KOPT-K1 (cell line): ENCODE measurements around the gene CCDC106.

ENCODE experiments used
- H3K27ac ChIP-seq: fragments of 200-600 bp; sonication (generic); 2 replicates; pipeline ENCODE4 v1.5.1; 2016; ENCODE audit warnings: antibody characterized with exemption, mild to moderate bottlenecking, low read depth, low read length; ENCODE audit not compliant: poor library complexity, severe bottlenecking
- H3K36me3 ChIP-seq: fragments of 200-600 bp; sonication (generic); 2 replicates; pipeline ENCODE4 v1.5.1; 2017; ENCODE audit warnings: antibody characterized with exemption, mild to moderate bottlenecking, low read length, moderate library complexity; ENCODE audit not compliant: insufficient read depth
- H3K9me3 ChIP-seq: fragments of 200-600 bp; sonication (generic); 2 replicates; pipeline ENCODE4 v1.5.1; 2017; ENCODE audit warnings: antibody characterized with exemption, low read length, mild to moderate bottlenecking; ENCODE audit not compliant: insufficient read depth, poor library complexity, severe bottlenecking

The CCDC106 gene

GRCh38 chr19:55606817-55607216 is 41.2 kb upstream of the CCDC106 start:
- Histone ChIP-seq H3K36me3 (peaks cover 19% of the 10 kb centered on the region; the same call in 1 of the 2 replicates), H3K27ac (peak overlapping the region; percentile 82), H3K9me3 (no peaks in the 10 kb centered on the region)

GRCh38 chr19:55609326-55609725 is 38.7 kb upstream of the CCDC106 start:
- Histone ChIP-seq H3K36me3 (peaks cover 22% of the 10 kb centered on the region; the same call in 1 of the 2 replicates), H3K27ac (no peak overlapping the region), H3K9me3 (no peaks in the 10 kb centered on the region)

- Histone ChIP-seq H3K36me3 (peaks cover 35% of the 10 kb centered on the region; the same call in 1 of the 2 replicates), H3K9me3 (no peaks in the 10 kb centered on the region), H3K27ac (no peak overlapping the region)
Observed at GRCh38 chr19:55611300-55611982, 36.6 kb upstream of the CCDC106 start.

- H3K9me3 ChIP-seq = no peaks in the 10 kb centered on the region
- peaks cover 41% of the 10 kb centered on the region; the same call in 1 of the 2 replicates for H3K36me3 ChIP-seq
- H3K27ac ChIP-seq = no peak overlapping the region
Observed at GRCh38 chr19:55611983-55612645, 35.9 kb upstream of the CCDC106 start.

GRCh38 chr19:55613396-55613795 is 34.6 kb upstream of the CCDC106 start:
- H3K27ac ChIP-seq = no peak overlapping the region
- H3K36me3 ChIP-seq = peaks cover 51% of the 10 kb centered on the region
- H3K9me3 ChIP-seq = no peaks in the 10 kb centered on the region

- Histone ChIP-seq H3K36me3 (peaks cover 46% of the 10 kb centered on the region), H3K27ac (no peak overlapping the region), H3K9me3 (no peaks in the 10 kb centered on the region)
Observed at GRCh38 chr19:55613930-55614710, 33.9 kb upstream of the CCDC106 start.

GRCh38 chr19:55614711-55615542 is 33.1 kb upstream of the CCDC106 start:
- H3K9me3 ChIP-seq = no peaks in the 10 kb centered on the region
- H3K36me3 ChIP-seq = peaks cover 38% of the 10 kb centered on the region
- H3K27ac ChIP-seq = no peak overlapping the region

- Histone ChIP-seq H3K36me3 (peaks cover 32% of the 10 kb centered on the region), H3K9me3 (no peaks in the 10 kb centered on the region), H3K27ac (no peak overlapping the region)
Observed at GRCh38 chr19:55615543-55616394, 32.2 kb upstream of the CCDC106 start.

GRCh38 chr19:55616395-55616875 is 31.6 kb upstream of the CCDC106 start:
- Histone ChIP-seq H3K27ac (no peak overlapping the region), H3K9me3 (no peaks in the 10 kb centered on the region), H3K36me3 (peaks cover 32% of the 10 kb centered on the region)

GRCh38 chr19:55617426-55617825 is 30.6 kb upstream of the CCDC106 start:
- Histone ChIP-seq H3K27ac (no peak overlapping the region), H3K9me3 (no peaks in the 10 kb centered on the region), H3K36me3 (peaks cover 29% of the 10 kb centered on the region)

GRCh38 chr19:55618426-55618825 is 29.6 kb upstream of the CCDC106 start:
- Histone ChIP-seq H3K36me3 (peaks cover 29% of the 10 kb centered on the region), H3K27ac (no peak overlapping the region), H3K9me3 (no peaks in the 10 kb centered on the region)

GRCh38 chr19:55619286-55619685 is 28.7 kb upstream of the CCDC106 start:
- H3K27ac ChIP-seq = no peak overlapping the region
- no peaks in the 10 kb centered on the region for H3K9me3 ChIP-seq
- H3K36me3 ChIP-seq = peaks cover 29% of the 10 kb centered on the region

- Histone ChIP-seq H3K36me3 (peaks cover 24% of the 10 kb centered on the region), H3K9me3 (no peaks in the 10 kb centered on the region), H3K27ac (no peak overlapping the region)
Observed at GRCh38 chr19:55620410-55621204, 27.4 kb upstream of the CCDC106 start.
